PC-3 (cell line): Measurements from ENCODE around the gene FASTK. TPM values are rescaled to one million over a fixed set of nuclear protein-coding genes. Genes with fewer than 3 reads are reported as not detected.

Experiments
- total RNA-seq: library from RNA; depleted of rRNA; stranded (reverse); fragments of >200 nt; gene quantifications from 2 replicates; pipeline ENCODE4 v1.2.3, GENCODE V29; 2014; rRNA removed

Gene FASTK
- total RNA-seq, 1 experiment from 2014 or later: 163 TPM

Other genes starting within 250 kb of the FASTK start
- gene AOC1, start 228.3 kb downstream of the FASTK start, total RNA-seq: not detected in 2 replicates
- gene KCNH2, start 102.5 kb downstream of the FASTK start, total RNA-seq: 0.84 and 1.6 TPM in 2 replicates
- gene NOS3, start 89.8 kb downstream of the FASTK start, total RNA-seq: 0.66 and 2.5 TPM in 2 replicates
- gene ATG9B, start 56.3 kb downstream of the FASTK start, total RNA-seq: 1.2 and 1.3 TPM in 2 replicates
- 58.4 and 95.7 TPM in 2 replicates for gene ABCB8, start 52.4 kb downstream of the FASTK start, total RNA-seq
- 1.7 and 2.6 TPM in 2 replicates for gene ASIC3, start 32.3 kb downstream of the FASTK start, total RNA-seq
- 30.6 and 40.1 TPM in 2 replicates for gene CDK5, start 22.9 kb downstream of the FASTK start, total RNA-seq
- gene SLC4A2, start 21.2 kb downstream of the FASTK start, total RNA-seq: 267 and 284 TPM in 2 replicates
- gene TMUB1, start 2.7 kb upstream of the FASTK start, total RNA-seq: 52.1 and 71.6 TPM in 2 replicates
- 53.5 and 88.2 TPM in 2 replicates for gene AGAP3, start 5.7 kb upstream of the FASTK start, total RNA-seq
- not detected in 2 replicates for gene GBX1, start 86.9 kb upstream of the FASTK start, total RNA-seq
- not detected in 2 replicates for gene ASB10, start 106.4 kb upstream of the FASTK start, total RNA-seq
- gene H2BK1, start 129.7 kb upstream of the FASTK start, total RNA-seq: not detected in 2 replicates
- 55.5 and 75.0 TPM in 2 replicates for gene ABCF2, start 146.4 kb upstream of the FASTK start, total RNA-seq
- gene CHPF2, start 151.7 kb upstream of the FASTK start, total RNA-seq: 30.1 and 36.5 TPM in 2 replicates
- gene SMARCD3, start 167.9 kb upstream of the FASTK start, total RNA-seq: 8.6 and 9.1 TPM in 2 replicates